Psoas muscle (tissue), 8 donors: ENCODE data around the gene ZBTB8A. TPM values are rescaled to one million over a fixed set of nuclear protein-coding genes. Genes with fewer than 3 reads are reported as not detected.
"Not testable (repeated sequence)": the region's sequence is repeated elsewhere in the genome, so short reads cannot be mapped to it uniquely, and the experiment has no call there.

ENCODE experiments used
- ATAC-seq, 4 donors: fragments of 200-7000 bp; cut with Tn5 transposase; one replicate each; pipeline ENCODE4 v1.9.1; 2020; ENCODE audit warnings: moderate library complexity in 3 of 4, mild to moderate bottlenecking in 2 of 4
- DNase-seq, 2 donors: peaks; one replicate each; pipeline ENCODE4 v3.0.0-alpha.2; 2020
- H3K27ac ChIP-seq: fragments of 200-600 bp; one replicate; pipeline ENCODE4 v1.8.0; 2022
- H3K27me3 ChIP-seq, 3 donors: fragments of 200-600 bp in 1 of 3; one replicate each; pipeline versions ENCODE4 v1.6.1 to v1.8.0; 2013 to 2022; ENCODE audit warnings: low read length in 2 of 3, mild to moderate bottlenecking in 2 of 3, moderate library complexity in 1 of 3; ENCODE audit not compliant: insufficient read depth in 3 of 3
- H3K36me3 ChIP-seq, 2 donors: fragments of 200-600 bp in 1 of 2; one replicate each; pipeline versions ENCODE4 v1.6.1 to v1.8.0; 2013 to 2022; ENCODE audit warnings: low read depth in 1 of 2, mild to moderate bottlenecking in 1 of 2, moderate library complexity in 1 of 2; ENCODE audit not compliant: insufficient read depth in 1 of 2
- H3K4me1 ChIP-seq: fragments of 200-600 bp; one replicate; pipeline ENCODE4 v1.8.0; 2022
- H3K4me3 ChIP-seq: fragments of 200-600 bp; one replicate; pipeline ENCODE4 v1.8.0; 2022; ENCODE audit warnings: mild to moderate bottlenecking
- H3K9me3 ChIP-seq: fragments of 200-600 bp; one replicate; pipeline ENCODE4 v1.8.0; 2022
- WGBS, 3 donors: extraction: QIAGEN DNeasy Blood & Tissue Kit; methylation state at CpG; one replicate each; pipeline versions ENCODE4 v1.1.6 to v1.1.7; 2013; 5-methylcytosine and 5-hydroxymethylcytosine counted together
- intact Hi-C, 2 donors: fragments of 100-400 bp; cut with DNase I; formaldehyde crosslinking; loops; one replicate each; pipeline versions ENCODE4 v1.11.0 to v1.14.2; 2022
- polyA plus RNA-seq, 3 donors: library from polyadenylated mRNA; stranded (reverse); fragments of 200-250 nt; gene quantifications; one replicate each; pipeline ENCODE4 v1.2.3, GENCODE V29; 2013
- total RNA-seq, 4 donors: library from RNA; stranded (reverse); fragmentation: NEBNext Ultra II Directional in 2 of 4; extraction: Animal tissue kit (Norgen Biotek cat#: 25700) in 2 of 4; gene quantifications; one replicate each; pipeline versions ENCODE4 v1.2.1 to v1.2.4, GENCODE V29; 2021 to 2023
- TF ChIP-seq, protein P1 (sequence below): fragments of 200-600 bp; IDR thresholded peaks from one replicate; pipeline ENCODE4 v1.8.0; 2022; ENCODE audit warnings: antibody characterized with exemption
- donor health status: healthy with polysubstance abuse.
- donor health status: DM: no; HTN: no; CAD: no; lungs with moderate emphysema.
- donor health status: Bipolar disorder and iron deficiency.
- donor health status: healthy.
- donor health status: DM: yes; HTN: yes; CAD: no.
- donor health status: DM: no; HTN: no; CAD: no.
- donor health status: DM: no; HTN: no; CAD: no.
- donor health status: DM: yes; HTN: yes; CAD: no.

ZBTB8A gene
- total and polyA plus RNA-seq, 7 donors: 1.6 to 3.6 (median 2.5) TPM

DNA sequence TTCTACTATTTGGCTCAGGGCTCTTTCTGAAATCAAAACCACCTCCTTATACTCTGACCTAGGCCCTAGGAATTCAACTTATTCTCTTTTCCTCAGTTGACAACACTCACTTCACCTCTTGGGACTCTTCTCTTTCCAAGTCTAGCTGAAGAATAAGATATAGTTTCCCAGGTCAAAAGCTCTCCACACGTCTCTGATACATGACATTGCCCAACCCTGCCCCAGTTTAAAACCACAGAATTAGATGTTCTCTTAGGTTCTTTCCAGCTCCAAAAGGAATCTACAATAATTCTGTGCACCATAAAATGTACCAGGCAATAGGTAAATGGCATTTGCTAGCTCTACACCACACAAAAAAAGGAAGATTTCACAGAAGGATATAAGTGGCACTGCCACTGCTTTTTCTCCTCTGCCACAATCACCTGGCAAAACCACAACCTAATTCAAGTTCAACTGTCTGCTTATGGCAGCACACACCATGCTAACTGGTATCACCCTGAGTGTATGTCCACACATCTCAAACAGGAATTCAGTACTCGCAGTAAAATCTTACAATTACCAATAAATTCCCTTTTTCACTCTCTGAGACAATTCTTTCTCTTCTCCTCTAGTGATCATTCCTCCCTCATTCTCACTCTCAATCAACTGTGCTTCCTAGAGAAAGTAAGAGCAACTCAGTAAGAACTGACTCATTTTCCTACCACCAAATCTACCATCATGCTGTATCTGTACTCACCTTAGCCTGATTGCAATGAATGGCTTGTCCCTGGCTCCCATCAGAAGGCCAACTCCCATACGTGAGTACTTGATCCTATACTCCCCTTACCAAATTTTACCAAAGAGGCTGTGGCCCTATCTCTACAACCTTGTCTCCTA lies 83.8 kb downstream of the ZBTB8A start:
- H3K27ac ChIP-seq: no peak overlapping the region
- no peak for DNase-seq
- H3K9me3 ChIP-seq: no peaks in the 10 kb centered on the region
- TF ChIP-seq, protein P1, sequence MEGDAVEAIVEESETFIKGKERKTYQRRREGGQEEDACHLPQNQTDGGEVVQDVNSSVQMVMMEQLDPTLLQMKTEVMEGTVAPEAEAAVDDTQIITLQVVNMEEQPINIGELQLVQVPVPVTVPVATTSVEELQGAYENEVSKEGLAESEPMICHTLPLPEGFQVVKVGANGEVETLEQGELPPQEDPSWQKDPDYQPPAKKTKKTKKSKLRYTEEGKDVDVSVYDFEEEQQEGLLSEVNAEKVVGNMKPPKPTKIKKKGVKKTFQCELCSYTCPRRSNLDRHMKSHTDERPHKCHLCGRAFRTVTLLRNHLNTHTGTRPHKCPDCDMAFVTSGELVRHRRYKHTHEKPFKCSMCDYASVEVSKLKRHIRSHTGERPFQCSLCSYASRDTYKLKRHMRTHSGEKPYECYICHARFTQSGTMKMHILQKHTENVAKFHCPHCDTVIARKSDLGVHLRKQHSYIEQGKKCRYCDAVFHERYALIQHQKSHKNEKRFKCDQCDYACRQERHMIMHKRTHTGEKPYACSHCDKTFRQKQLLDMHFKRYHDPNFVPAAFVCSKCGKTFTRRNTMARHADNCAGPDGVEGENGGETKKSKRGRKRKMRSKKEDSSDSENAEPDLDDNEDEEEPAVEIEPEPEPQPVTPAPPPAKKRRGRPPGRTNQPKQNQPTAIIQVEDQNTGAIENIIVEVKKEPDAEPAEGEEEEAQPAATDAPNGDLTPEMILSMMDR: no peak
- H3K4me3 ChIP-seq: no peak overlapping the region
- H3K36me3 ChIP-seq: peaks cover 0 to 40% of the 10 kb centered on the region in 2 donors
- WGBS, 3 donors: 64 to 79% (median 66%) methylated on average over 3 of the region's 3 CpGs
- intact Hi-C loops: loop anchor here in 1 of 2 donors (10.0 kb wide), 1 partner anchor 178 kb away; no protein-coding TSS in a partner anchor
- ATAC-seq: no peak
- no peaks in the 10 kb centered on the region for H3K27me3 ChIP-seq
- no peaks in the 10 kb centered on the region for H3K4me1 ChIP-seq

DNA sequence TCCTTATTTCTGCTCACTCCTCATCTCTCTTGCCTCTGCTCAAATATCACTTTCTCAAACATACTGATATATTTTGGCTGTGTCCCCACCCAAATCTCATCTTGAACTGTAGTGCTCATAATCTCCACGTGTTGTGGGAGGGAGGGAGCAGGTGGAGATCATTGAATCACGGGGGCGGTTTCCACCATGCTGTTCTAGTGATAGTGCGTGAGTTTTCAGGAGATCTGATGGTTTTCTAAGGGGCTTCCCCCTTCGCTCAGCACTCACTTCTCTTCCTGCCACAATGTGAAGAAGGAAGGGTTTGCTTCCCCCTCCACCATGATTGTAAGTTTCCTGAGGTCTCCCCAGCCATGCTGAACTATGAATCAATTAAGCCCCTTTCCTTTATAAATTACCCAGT lies 84.5 kb downstream of the ZBTB8A start:
- DNase-seq (no peak), ATAC-seq (no peak)
- 76 to 86% (median 81%) methylated on average over 5 of the region's 5 CpGs for whole genome bisulfite sequencing, 3 donors
- Histone ChIP-seq H3K4me1 (no peaks in the 10 kb centered on the region), H3K9me3 (no peaks in the 10 kb centered on the region), H3K27ac (no peak overlapping the region), H3K4me3 (no peak overlapping the region), H3K27me3 (no peaks in the 10 kb centered on the region), H3K36me3 (peaks cover 0 to 47% of the 10 kb centered on the region in 2 donors)
- intact Hi-C loops: loop anchor here in 1 of 2 donors (10.0 kb wide), 1 partner anchor 179 kb away; no protein-coding TSS in a partner anchor
- TF ChIP-seq, protein P1: no peak

DNA sequence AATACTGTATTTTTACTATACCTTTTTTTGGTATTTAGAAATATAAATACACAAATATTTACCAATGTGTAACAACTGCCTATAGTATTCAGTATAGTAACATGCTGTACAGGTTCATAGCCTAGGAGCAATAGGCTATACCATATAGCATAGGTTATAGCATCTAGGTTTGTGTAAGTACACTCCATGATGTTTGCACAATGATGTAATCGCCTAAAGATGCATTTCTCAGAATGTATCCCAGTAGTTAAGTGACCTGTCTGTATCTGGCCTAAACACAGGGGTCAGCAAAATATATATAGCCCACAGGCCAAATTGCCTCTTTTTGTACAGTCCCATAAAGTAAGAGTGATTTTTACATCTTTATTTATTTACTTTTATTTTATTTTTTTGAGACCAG lies 86.9 kb downstream of the ZBTB8A start:
- 92 to 97% (median 96%) methylated on average over 1 of the region's 1 CpG for WGBS, 3 donors
- intact Hi-C loops: loop anchor here in 1 of 2 donors (10.0 kb wide), 1 partner anchor 181 kb away; no protein-coding TSS in a partner anchor

DNA sequence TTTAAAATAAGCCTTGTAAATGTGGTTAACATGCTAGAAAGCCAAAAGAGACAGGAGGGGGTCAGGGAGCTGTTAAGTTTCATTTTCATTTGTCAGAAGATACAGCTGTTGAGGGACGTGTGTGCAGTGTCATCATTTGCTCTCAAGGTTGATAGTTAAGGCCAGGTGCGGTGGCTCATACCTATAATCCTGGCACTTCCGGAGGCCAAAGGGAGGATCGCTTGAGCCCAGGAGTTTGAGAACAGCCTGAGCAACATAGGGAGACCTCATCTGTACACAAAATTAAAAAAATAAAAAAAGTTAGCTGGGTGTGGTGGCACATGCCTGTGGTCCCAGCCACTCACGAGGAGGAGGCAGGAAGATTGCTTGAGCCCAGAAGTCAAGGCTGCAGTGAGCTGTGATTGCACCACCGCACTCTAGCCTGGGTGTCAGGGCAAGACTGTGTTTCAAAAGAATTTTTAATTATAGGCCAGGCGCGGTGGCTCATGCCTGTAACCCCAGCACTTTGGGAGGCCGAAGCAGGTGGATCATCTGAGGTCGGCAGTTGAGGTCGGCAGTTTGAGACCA lies 88.5 kb downstream of the ZBTB8A start:
- intact Hi-C loops: loop anchor here in 1 of 2 donors (10.0 kb wide), 1 partner anchor 183 kb away; no protein-coding TSS in a partner anchor
- no peaks in the 10 kb centered on the region for H3K9me3 ChIP-seq
- H3K4me1 ChIP-seq: no peaks in the 10 kb centered on the region
- H3K27me3 ChIP-seq: no peaks in the 10 kb centered on the region
- no peak overlapping the region for H3K27ac ChIP-seq
- no peak overlapping the region for H3K4me3 ChIP-seq
- DNase-seq (no peak), ATAC-seq (no peak)
- H3K36me3 ChIP-seq: peaks cover 0 to 73% of the 10 kb centered on the region in 2 donors
- TF ChIP-seq, protein P1: no peak
- 80 to 86% (median 84%) methylated on average over 11 of the region's 11 CpGs for WGBS, 3 donors

More for the DNA sequence above, 86.9 kb downstream of the ZBTB8A start:
- no peaks in the 10 kb centered on the region for H3K4me1 ChIP-seq
- TF ChIP-seq, protein P1: no peak
- no peaks in the 10 kb centered on the region for H3K9me3 ChIP-seq
- ATAC-seq: no peak
- H3K4me3 ChIP-seq: no peak overlapping the region
- no peak overlapping the region for H3K27ac ChIP-seq
- no peak for DNase-seq
- peaks cover 0 to 67% of the 10 kb centered on the region in 2 donors for H3K36me3 ChIP-seq
- no peaks in the 10 kb centered on the region for H3K27me3 ChIP-seq

DNA sequence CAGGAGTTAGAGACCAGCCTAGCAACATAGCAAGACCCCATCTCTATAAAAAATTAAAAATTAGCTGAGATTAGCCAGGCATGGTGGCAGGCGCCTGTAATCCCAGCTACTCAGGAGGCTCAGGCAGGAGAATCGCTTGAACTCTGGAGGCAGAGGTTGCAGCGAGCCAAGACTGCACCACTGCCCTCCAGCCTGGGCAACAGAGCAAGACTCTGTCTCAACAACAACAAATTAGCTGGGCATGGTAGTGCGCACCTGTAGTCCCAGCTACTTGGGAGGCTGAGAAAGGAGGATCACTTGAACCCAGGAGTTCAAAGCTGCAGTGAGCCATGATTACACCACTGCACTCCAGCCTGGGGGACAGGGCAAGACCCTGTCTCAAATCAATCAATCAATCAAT lies 90.9 kb downstream of the ZBTB8A start:
- H3K4me3 ChIP-seq, intact Hi-C loops, H3K4me1 ChIP-seq, H3K27me3 ChIP-seq, H3K9me3 ChIP-seq, H3K27ac ChIP-seq, DNase-seq, ATAC-seq: not testable (repeated sequence)
- H3K36me3 ChIP-seq: peaks cover 0 to 95% of the 10 kb centered on the region in 2 donors
- WGBS, 3 donors: 98 to 100% (median 98%) methylated on average over 4 of the region's 4 CpGs
